ENCODE results near the gene PDCL2.

- TF ChIP-seq ZNF274 (IDR thresholded peaks at IDR 0.05; ENCODE audit: low read depth, low read length) (no peak), SUZ12 (IDR thresholded peaks at IDR 0.05; ENCODE audit: extremely low read depth, insufficient read depth, insufficient read length) (no peak)
Measured at GRCh38 chr4:55600640-55601039, 8.6 kb upstream of the PDCL2 start.
